HG02981 (cell line): ENCODE measurements around the gene PCGF2.

Source experiments
- ATAC-seq: cut with Tn5 transposase; IDR thresholded peaks from one replicate; pipeline ENCODE4 v1.9.1; 2021; ENCODE audit warnings: mild to moderate bottlenecking, moderate library complexity; ENCODE audit not compliant: unreplicated experiment

PCGF2 gene

DNA sequence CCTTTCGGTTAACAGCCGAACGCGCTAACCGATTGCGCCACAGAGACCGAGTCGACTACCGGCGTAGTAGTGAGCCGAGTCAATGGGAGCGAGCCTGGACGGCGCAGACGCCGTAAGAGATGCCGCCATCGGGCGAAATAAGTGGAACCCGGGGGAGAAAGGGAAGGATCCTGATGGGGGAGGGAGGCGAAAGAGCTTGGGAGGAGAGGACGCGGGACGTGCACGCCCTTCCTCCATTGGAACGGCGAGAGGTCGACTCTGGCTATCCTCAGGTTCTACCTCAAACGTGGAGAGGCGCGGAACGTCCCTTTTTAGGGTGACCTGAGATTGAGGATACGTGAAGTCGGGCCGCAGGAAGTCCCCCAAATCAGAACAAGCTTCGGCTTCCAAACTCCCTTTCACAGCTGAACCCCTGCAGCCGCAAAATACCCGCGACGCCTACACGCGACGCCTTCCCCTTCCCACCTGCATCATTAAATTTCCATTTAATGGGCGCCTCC lies 3.7 kb upstream of the PCGF2 start:
- ATAC-seq: peak; percentile 16

DNA sequence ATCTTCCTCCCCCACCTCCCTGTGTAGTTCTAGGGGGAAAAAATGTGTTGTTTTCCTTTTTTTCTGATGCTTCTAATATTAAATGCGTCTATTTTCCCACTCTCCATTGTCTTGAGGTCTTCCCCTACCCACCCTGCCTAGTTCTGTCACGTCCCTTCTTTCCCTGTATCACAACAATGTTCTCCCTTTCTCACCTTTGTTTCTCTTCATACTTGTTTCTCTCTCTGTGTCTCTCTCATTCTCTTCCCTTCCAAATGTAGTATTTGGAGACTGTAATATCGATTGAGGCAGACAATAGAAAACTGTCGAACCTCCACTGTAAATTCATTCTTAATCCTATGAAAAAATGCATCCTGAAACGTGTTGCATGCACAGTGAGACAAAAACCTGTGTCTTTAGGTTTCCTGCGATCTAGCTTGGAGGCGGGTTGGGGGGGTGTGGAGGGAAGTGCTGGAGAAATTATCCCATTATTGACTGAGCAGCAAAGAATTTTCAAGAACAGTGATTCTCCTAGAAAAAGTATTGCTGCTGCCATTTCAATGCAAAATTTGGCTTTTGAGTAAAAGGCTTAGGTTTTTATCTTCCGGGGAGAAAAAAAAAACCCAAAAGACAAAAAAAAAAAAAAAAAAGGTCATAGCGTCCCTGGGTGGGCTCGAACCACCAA lies 3.1 kb upstream of the PCGF2 start:
- no peak for ATAC-seq

DNA sequence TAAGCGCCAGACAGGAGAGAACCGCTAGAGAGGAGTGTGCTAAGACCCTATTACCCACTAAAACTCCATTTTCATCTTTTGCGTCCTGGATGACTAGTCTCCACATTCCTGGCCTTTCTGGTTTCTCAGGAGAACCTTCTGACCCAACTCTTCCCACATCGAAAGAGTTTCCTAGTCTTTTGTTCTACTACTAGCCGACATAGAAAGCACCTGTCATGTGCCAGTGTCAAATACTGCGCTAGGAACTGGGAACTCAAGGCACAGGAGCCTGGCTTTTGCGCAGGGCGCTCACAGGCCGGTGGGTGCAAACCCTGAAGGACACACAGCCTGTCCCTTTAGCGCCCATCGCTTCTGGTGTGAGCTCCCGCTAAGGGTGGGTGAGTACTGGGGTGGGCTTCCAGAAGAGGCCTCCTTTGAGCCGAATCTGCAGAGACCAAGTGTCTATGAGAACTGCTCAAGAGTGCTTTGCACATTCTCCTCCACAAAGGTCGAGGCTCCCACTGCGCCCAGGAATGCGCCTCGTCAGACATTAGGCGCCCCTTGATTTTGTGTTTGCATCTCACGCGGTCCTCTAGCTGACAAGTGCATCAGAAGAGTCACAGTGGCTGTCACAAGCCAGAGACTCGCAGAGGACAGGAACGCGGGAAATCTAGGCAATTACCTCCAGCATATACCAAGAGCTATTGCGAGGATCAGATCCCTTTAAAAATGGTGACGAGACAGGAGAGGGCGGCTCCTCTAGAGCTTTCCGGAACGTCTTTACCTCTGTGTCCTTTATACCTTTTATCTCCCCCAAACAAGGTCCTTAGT lies 2.4 kb upstream of the PCGF2 start:
- no peak for ATAC-seq

DNA sequence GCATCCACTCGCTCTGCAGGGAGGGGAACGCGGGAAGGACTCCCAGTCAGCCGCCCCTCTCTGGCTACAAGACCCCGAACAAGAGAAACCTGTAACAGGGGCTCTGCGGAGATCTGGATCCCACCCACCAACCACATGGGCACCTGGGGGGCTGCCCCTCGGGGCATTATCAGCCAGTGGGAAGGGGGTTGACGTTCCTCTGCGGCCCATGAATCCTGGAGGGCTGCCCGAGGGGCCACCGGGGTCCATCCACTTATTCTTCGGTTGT lies 1.8 kb upstream of the PCGF2 start:
- no peak for ATAC-seq

DNA sequence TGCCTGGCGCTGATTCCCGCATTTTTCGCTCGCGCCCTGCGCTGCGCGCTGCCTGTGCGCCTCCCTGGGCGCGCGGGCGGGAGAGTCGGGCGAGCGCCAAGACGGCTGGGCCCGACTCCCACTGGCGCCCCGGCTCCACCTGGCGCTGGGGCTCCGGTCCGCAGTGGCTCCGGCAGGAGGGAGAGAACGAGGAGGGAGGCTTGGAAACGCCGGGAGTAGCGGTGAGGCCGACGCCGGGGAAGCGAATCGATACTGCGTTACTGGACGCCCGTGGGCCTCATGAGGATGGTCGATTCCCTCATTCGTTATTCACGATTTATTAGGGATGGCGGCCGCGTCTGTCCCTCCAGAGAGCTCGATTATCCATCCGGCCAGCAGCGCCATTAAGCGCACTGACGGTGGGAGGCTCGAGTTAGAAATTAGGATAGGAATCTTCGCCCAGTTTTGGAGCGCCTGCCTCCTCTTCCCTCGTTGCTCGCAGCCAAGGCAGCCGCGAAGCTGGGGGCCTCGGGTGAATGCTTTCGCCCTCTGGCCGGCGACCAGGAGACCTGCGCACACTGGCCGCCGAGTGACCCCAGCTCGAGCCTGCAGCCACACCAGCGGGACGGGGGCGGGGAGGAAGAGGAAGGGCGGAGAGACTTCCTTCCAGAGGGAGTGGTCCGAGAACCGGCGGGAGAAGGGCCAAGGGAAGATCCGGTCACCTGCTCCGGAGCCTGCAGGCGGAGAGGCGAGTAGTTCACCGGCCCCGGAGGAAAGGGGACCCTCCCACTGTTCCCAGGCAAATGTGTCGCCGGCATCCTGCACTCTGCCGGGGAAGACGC lies 1.3 kb upstream of the PCGF2 start:
- ATAC-seq: no peak

GRCh38 chr17:38748892-38749222 lies 721 bp upstream of the PCGF2 start:
- ATAC-seq: no peak

DNA sequence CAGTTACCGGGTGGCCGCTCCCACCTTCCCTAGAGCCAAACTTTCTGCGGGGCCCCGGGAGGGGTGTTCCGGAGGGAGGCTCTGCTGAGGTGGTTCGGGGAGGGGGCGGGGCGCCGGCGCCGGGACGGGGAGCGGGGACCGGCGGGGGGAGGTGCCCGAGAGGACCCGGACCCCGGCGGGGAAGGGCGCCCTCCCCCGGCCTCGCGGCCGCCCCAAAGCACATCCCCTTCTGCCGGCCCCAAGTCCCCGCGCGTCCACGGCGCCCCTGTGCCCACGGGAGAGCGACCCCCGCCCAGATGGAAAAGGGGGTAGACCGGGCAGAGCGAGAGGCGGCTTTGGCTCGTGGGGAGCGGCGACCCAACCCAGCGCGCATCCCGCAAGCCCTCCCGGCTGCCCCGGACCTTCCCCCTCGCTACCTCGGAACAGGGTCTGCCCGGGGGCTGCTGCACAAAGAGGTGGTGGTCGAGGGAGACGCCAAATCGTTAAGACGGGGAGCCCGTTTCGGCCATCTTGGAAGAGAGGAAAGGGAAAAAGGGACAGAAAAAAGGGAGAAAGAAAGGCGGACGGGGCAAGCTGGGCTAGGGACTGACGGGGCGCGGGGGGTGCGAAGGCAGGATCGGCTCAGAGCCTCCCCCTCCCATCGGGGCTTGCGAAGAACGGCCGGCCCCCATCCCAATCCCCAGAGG lies 530 bp downstream of the PCGF2 start:
- ATAC-seq: no peak

DNA sequence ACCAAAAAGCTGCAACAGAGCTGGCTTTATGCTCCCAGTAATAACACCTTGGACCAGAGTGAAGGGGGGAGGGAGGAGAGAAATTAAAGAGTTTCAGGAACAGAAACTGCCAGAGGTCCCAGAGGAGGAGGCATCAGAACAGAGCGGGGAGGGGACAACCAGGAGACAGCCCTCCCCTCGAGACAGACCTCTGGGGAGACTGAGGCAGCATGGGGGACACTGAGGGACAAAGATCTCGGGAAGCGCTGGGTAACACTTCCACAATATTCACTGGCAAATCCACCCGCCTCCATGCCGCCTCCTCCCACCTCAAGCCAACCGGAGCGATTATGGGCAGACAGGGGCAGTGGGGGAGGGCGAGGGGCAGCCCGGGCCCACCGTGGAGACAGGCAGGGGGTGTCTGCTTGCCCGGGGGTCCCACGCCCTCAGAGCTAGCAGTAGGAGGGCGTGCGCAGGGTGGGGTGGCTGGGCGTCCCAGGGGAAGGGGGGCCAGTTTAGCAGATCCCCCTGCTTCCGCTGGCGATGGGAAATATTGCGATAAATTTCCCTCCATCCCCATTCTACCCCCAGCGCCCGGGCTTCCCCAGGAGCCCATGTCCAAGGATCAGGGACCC lies 1.2 kb downstream of the PCGF2 start:
- ATAC-seq: no peak

GRCh38 chr17:38746004-38746848 lies 1.9 kb downstream of the PCGF2 start:
- no peak for ATAC-seq

DNA sequence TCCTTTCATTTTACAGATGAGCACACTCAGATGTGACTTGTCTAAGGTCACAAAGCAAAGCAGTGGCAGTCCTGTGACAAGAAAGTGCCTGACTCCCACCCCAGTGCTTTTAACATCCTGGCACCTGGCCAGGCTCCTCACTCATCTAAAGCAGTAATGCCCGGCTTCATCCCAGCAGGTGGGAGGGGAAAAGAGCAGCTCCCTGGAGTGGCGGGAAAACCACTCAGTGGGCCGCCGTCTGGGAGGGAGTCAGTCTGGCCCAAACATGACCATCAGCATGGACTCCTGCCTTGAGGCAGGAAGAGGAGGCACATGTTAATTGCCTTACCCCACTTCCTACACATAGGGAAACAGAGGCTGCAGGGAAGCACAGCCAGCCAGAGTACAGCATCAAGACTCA lies 2.6 kb downstream of the PCGF2 start:
- ATAC-seq: no peak

DNA sequence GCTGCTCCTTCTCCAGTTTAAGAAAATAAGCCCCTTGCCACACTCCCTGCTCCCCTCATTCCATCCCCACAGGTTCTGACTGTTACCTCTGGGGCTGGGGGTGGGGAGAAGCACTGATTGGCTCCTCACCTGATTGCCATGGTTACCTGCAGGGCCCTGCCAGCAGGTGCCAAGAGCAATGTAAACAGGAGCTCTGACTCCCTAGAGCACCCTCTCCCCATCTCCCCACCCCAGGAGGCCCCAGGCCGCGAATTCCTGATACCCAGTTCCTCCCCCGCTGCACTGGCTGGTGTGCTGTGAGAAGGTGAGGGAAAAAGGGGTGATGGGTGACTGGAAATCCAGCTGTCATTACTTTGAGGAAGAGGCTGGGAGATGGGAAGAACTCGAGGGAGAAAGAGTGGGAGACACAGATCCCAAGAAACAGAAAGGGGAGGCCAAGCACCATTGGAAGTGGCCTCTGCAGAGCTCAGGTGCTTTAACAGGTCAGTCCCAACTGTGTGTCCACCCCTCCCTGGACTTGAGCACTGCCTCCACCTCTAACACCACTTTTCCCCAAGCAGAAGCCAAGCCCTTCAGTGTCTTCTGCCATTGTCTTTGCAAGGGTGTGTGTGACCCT lies 4.5 kb downstream of the PCGF2 start:
- ATAC-seq: no peak

GRCh38 chr17:38742411-38743308 lies 5.5 kb downstream of the PCGF2 start:
- ATAC-seq: no peak

DNA sequence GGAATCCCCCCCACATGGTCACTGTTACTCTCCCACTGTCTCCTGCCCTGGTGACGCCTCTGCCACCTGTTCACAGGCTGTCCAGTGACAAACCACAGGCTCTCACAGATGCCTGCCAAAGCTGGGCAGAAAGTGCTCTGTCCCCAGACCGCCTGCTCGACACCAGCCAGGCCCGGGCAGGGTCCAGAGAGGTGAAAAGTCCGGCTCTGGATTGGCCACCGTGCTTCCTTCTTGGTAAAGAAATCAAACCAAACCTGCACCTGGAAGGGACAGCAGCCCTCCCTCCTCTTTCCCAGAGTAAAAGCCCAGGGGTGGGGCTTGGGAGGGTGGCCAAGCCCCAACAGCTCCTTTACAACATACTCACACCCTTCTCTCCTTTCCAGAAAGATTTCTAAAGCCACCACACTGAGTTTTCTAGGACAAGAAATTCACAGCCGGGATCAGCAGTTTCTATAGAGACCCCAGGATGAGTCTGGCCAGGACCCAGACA lies 6.2 kb downstream of the PCGF2 start:
- no peak for ATAC-seq

DNA sequence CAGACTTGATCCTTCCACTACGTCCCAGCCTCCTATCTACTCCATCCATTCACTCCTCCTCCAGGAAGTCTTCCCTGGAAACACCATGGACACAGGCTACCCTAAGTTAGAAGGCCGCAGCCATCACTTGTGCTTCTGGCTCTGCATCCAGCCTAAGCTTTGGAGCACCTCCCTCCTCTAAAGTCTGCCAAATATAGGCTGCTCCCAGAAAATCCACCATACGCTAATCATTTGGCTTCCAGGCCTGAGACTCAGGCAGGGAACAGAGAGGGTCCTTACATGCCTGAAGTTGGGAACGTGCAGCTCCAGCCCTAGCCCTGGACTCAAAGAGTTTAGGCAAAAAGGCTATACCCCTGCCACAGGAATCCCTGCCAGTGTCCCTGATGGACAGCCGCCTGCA lies 6.7 kb downstream of the PCGF2 start:
- ATAC-seq: no peak

DNA sequence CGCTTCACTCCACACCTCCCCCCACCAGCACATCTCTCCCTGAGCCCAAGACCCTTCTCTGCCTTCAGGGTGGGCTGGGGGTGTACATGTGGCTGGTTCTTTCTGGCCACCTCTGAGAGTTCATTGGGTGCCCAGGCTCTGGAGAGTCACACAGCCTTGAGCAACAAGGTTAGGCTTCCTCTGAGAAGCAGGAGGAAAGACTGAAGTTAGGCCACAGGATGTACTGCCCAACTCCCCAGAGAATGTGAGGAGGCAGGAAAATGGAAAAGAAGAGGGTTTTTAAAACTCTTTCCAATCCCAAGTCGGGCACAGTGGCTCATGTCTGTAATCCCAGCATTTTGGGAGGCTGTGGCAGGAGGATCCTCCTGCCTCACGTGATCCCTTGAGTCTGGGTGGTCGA lies 7.3 kb downstream of the PCGF2 start:
- ATAC-seq: no peak

- ATAC-seq: no peak
Observed at GRCh38 chr17:38740044-38740443, 8.1 kb downstream of the PCGF2 start.

DNA sequence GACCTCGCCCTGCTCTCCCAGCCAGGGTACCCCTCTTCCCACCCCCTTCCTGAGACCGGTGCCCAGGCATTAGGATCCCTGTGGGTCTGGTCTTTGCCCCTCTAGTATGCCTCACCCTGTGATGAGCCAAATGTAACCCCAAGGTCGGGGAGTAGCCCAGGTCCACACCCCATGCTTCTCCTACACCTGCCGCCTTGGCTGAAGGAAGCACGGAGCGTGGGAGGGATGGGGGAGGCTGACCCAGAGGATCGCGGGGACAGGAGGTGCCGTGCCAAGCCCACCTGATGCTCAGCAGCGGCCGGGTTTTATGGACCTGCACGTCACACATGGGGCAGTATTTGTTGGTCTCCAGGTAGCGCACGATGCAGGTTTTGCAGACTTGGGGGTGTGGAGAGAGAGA lies 8.8 kb downstream of the PCGF2 start:
- ATAC-seq: no peak

DNA sequence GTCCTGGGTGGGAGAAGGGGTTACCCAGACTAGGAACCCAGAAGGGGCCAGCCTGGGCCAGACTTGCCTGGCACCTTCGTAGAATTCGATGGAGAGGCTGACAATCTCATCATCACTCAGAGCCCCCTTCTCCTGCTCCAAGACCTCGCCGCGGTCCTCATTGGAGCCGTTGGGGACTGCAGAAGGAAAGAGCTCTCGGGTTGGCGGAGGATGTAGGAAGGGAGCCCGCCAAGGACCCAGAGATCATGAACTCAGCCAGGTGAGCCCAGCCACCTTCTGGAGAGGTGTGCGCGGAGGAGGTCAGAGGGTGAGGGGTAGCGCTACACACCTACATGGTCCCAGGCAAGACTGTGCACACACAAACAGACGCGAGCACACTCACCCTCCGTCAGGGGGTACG lies 9.4 kb downstream of the PCGF2 start:
- ATAC-seq: no peak
